Tibial artery (tissue), 4 donors: ENCODE measurements around the gene MAP4K2.
A peak's percentile ranks its signal among the peaks of the same experiment; 100 is the strongest.

ENCODE experiments used
- DNase-seq, 2 donors: peaks; one replicate each; pipeline ENCODE4 v3.0.0-alpha.2; 2019
- H3K27ac ChIP-seq, 2 donors: fragments of 200-600 bp; sonication (generic) in 1 of 2; 1 replicate in 1 of 2; 2 replicates in 1 of 2; pipeline ENCODE4 v1.5.1; 2018 to 2019; ENCODE audit warnings: mild to moderate bottlenecking in 1 of 2
- H3K27me3 ChIP-seq, 2 donors: fragments of 200-600 bp; sonication (generic) in 1 of 2; one replicate each; pipeline versions ENCODE4 v1.5.1 to v1.6.0; 2016 to 2019
- H3K36me3 ChIP-seq, 3 donors: fragments of 200-600 bp; sonication (generic) in 2 of 3; one replicate each; pipeline ENCODE4 v1.5.1; 2016 to 2019; ENCODE audit warnings: mild to moderate bottlenecking in 2 of 3
- H3K4me1 ChIP-seq, 4 donors: fragments of 200-600 bp; sonication (generic) in 2 of 4; 1 replicate in 3 of 4; 2 replicates in 1 of 4; pipeline ENCODE4 v1.5.1; 2016 to 2019
- H3K4me3 ChIP-seq, 2 donors: fragments of 200-600 bp; sonication (generic) in 1 of 2; 1 replicate in 1 of 2; 2 replicates in 1 of 2; pipeline ENCODE4 v1.5.1; 2018 to 2019; ENCODE audit warnings: mild to moderate bottlenecking in 2 of 2
- H3K9me3 ChIP-seq, 3 donors: fragments of 200-600 bp; sonication (generic) in 1 of 3; one replicate each; pipeline ENCODE4 v1.5.1; 2016 to 2019
- CTCF ChIP-seq, 2 experiments: fragments of 200-600 bp in 1 of 2; fragments of 450-650 bp in 1 of 2; IDR thresholded peaks; one replicate each; pipeline ENCODE4 v1.5.1; 2017 to 2019; ENCODE audit warnings: antibody characterized with exemption in 2 of 2, mild to moderate bottlenecking in 1 of 2, moderate library complexity in 1 of 2
- intact Hi-C: fragments of 100-400 bp; cut with DNase I; formaldehyde crosslinking; loops from one replicate; pipeline ENCODE4 v1.15.0; 2023; ENCODE audit warnings: low total_unique reads

The MAP4K2 gene

GRCh38 chr11:64750361-64751054 lies 52.5 kb downstream of the MAP4K2 start:
- peaks cover 18 to 57% (median 27%) of the 10 kb centered on the region in 3 donors for H3K36me3 ChIP-seq
- H3K9me3 ChIP-seq: no peaks in the 10 kb centered on the region
- no peak overlapping the region for H3K4me3 ChIP-seq
- DNase-seq: peak in 1 of 2 donors; percentile 17
- H3K27me3 ChIP-seq: no peaks in the 10 kb centered on the region
- intact Hi-C loops: no loop called here
- no peak overlapping the region for H3K27ac ChIP-seq
- H3K4me1 ChIP-seq: peaks cover 0 to 10% (median 7%) of the 10 kb centered on the region in 4 donors
- TF ChIP-seq CTCF (IDR thresholded peaks at IDR 0.05): no peak

- Histone ChIP-seq H3K27ac (peak overlapping the region in 1 of 2 donors; percentile 97), H3K4me1 (peaks cover 0 to 32% (median 20%) of the 10 kb centered on the region in 4 donors), H3K4me3 (no peak overlapping the region), H3K9me3 (no peaks in the 10 kb centered on the region), H3K36me3 (peaks cover 17 to 33% (median 27%) of the 10 kb centered on the region in 3 donors), H3K27me3 (no peaks in the 10 kb centered on the region)
- intact Hi-C loops: no loop called here
- DNase-seq: no peak
- no peak for TF ChIP-seq CTCF (IDR thresholded peaks at IDR 0.05)
These were observed 54.9 kb downstream of the MAP4K2 start for GRCh38 chr11:64747961-64748665.

GRCh38 chr11:64746486-64746885 lies 56.5 kb downstream of the MAP4K2 start:
- no peaks in the 10 kb centered on the region for H3K9me3 ChIP-seq
- DNase-seq: no peak
- intact Hi-C loops: no loop called here
- peaks cover 0 to 48% (median 30%) of the 10 kb centered on the region in 4 donors for H3K4me1 ChIP-seq
- no peaks in the 10 kb centered on the region for H3K27me3 ChIP-seq
- peaks cover 10 to 17% (median 12%) of the 10 kb centered on the region in 3 donors for H3K36me3 ChIP-seq
- H3K27ac ChIP-seq: peak overlapping the region; percentile 92 to 97
- TF ChIP-seq CTCF (IDR thresholded peaks at IDR 0.05): no peak
- peak overlapping the region; percentile 79 to 87 for H3K4me3 ChIP-seq

- H3K27me3 ChIP-seq: no peaks in the 10 kb centered on the region
These were observed 57.3 kb downstream of the MAP4K2 start for GRCh38 chr11:64745521-64746328.

More at GRCh38 chr11:64745521-64746328, 57.3 kb downstream of the MAP4K2 start:
- Histone ChIP-seq H3K4me3 (peak overlapping the region; percentile 79 to 87), H3K27ac (peak overlapping the region; percentile 92 to 97), H3K36me3 (peaks cover 5 to 10% (median 8%) of the 10 kb centered on the region in 3 donors), H3K9me3 (no peaks in the 10 kb centered on the region), H3K4me1 (peaks cover 0 to 53% (median 36%) of the 10 kb centered on the region in 4 donors)
- TF ChIP-seq CTCF (IDR thresholded peaks at IDR 0.05): no peak
- intact Hi-C loops: no loop called here
- DNase-seq: peak; percentile 91 to 98
